ENCODE results near the gene EIF4A3.
A peak's percentile ranks its signal among the peaks of the same experiment; 100 is the strongest.
"Not testable (repeated sequence)": the region's sequence is repeated elsewhere in the genome, so short reads cannot be mapped to it uniquely, and the experiment has no call there.

The EIF4A3 gene

GRCh38 chr17:80101011-80101945 lies 45.6 kb downstream of the EIF4A3 start, which contains the start of gene GAA:
TSS of gene GAA (plus strand) at chr17:80101581. CDS start at chr17:80104587, 3,006 bp downstream.
- DNase-seq (ENCODE audit: low read depth in 2 of 2): peak; percentile 73 to 80

- no peak for DNase-seq (ENCODE audit: low read depth in 2 of 2)
Measured at GRCh38 chr17:80100035-80100323, 46.9 kb downstream of the EIF4A3 start.

DNA sequence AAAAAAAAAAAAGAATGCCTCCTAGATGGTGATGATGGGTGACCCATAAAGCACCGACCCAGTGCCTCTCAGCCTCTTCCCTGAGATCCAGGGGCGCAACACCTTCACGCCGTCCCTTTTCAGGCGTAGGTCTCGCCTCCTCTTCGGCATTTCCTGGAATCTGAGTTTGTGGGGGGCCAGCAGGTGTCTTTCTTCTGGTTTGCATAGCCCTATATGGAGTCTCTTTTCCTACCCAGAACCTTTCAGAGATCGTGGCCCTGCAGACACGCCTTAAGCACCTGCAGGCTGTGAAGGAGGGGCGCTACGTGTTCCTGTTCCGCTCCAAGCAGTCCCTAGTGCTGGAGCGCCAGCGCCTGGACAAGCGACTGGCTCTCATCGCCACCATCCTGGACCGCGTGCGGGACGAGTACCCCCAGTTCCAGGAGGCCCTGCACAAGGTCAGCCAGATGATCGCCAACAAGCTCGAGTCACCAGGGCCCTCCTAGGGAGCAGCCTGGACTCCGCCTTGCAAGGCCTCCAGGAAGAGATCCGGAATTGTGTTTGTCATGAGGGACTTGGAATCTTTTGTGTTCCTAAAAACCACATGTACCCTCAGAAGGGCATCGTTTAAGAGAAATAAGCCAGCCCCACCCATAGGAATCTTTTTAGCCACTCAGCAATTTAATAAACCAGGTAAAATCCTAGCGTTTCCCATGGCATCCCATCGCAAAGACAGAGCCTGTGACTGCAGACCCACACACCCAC lies 47.5 kb downstream of the EIF4A3 start:
- DNase-seq (ENCODE audit: low read depth in 2 of 2): no peak

DNA sequence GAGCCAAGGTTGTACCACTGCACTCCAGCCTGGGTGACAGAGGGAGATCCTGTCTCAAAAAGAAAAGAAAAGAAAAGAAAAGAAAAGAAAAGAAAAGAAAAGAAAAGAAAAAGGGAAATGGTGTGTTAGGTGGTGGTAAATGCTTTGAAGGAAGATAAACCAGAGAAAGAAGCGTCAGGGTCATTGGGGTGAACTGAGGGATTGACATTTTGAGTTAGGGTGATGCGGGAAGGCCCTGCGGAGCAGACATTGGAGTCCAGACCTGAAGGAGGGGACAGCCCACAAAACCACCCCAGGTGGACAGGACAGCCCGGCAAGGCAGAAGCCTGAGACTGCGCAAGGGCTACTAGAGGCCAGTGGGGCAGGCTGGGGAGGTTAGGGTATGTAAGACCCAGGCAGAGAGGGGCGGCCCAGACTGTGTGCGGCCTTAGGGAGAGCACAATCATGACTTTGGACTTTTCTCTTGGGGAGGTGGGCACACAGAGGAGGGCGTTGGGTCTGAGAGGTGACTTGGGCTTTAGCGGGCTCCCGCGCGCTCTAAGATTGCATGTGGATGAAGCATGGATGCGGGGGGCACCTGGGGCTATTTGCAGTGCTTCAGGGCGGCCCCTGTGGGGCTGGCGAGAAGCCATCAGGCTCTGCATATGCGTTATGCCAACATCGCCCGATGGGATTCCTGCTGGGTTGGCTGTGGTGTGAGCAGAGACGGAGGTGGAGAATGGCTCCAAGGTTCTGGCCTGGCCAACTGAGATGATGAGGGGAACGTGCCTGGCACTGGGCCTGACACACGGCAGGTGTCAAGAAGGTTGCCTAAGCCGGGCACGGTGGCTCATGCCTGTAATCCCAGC lies 48.9 kb downstream of the EIF4A3 start:
- DNase-seq (ENCODE audit: low read depth in 2 of 2): no peak

DNA sequence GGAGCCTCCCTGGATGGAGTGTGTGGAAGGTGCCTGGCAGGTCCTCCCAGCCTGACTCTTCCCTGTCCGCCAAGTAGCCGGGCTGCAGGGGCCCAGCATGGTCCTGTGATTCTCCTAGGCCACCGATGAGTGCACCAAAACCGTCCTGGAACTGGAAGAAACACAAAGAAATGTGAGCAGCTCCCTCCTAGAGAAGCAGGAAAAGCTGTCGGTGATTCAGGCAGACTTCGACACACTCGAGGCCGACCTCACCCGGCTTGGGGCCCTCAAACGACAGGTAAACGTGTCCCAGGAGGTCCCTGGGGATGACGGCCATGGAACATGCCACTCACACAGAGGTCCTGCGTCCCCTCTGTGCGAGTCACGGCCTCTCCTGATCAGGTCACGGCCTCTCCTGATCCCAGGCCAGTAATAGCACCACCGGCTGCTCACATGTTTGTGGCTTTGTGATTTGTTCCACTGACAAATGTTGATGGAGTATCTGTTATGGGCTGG lies 49.8 kb downstream of the EIF4A3 start:
- DNase-seq (ENCODE audit: low read depth in 2 of 2): no peak

GRCh38 chr17:80096561-80097021 lies 50.3 kb downstream of the EIF4A3 start:
- DNase-seq (ENCODE audit: low read depth in 2 of 2): no peak

DNA sequence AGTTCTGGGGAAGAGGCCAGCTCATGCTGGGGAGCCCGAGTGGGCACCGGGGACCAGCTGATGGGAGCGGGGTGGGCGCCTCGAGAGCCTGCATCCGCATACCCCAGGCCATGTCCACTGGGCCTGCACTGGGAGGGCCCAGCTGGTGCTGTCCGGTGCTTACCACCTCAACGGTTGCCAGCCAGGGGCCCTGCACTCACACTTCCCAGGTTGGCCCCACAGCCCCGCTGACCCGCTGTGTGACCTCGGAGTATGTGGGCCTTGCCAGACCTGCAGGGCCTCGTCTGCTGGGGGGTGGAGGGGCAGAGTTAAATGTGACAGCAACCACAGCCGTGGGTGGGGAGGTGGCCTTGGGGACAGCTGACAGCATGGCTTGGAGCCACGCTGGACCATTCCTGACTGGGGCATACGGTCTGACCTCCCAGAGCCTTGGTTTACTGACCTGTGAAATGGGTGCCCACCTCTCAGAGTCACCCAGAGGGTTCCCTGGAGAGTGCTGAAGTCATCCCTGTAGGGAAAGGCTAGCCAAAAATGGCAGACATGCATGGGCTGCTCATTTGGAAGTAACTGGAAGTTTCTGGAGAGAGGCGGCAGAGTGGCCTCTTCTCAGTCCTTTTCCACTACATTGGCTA lies 51.0 kb downstream of the EIF4A3 start:
- DNase-seq (ENCODE audit: low read depth in 2 of 2): no peak

GRCh38 chr17:80095038-80095843 lies 51.7 kb downstream of the EIF4A3 start:
- no peak for DNase-seq (ENCODE audit: low read depth in 2 of 2)

DNA sequence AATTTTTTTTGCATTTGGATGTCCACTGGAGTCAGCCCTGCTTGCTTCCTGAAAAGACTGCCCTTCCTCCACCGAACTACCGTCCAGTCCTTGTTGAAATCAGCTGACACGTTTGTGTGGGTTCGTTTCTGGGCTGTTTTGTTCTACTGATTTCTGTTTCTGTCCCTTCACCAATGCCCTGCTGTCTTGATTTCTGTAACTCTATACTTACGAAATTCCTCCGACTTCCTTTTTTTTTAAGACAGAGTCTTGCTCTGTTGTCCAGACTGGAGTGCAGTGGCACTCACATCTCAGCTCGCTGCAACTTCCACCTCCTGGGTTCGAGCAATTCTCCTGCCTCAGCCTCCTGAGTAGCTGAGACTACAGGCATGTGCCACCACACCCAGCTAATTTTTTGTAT lies 54.0 kb downstream of the EIF4A3 start:
- DNase-seq (ENCODE audit: low read depth in 2 of 2): no peak

DNA sequence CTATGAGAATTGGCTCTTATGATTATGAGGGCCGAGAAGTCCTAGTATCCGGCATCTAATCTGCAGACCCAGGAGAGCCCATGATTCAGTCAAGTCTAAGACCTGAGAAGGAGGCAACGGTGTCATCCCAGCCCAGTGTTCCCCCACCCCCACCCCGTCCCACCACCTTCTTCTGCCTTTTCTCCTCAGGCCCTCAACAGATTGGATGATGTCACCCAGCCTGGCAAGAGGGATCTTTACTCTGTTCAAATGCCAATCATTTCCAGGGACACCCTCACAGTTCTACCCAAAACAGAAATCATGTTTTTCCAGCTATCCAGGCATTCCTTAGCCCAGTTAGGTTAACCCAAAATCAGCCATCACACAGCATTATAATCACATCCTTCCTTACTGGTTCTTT lies 55.6 kb downstream of the EIF4A3 start:
- no peak for DNase-seq (ENCODE audit: low read depth in 2 of 2)

- DNase-seq (ENCODE audit: low read depth in 2 of 2): not testable (repeated sequence)
Measured at GRCh38 chr17:80090164-80090563, 56.8 kb downstream of the EIF4A3 start.

- DNase-seq (ENCODE audit: low read depth in 2 of 2): no peak
Measured at GRCh38 chr17:80089762-80090161, 57.2 kb downstream of the EIF4A3 start.

DNA sequence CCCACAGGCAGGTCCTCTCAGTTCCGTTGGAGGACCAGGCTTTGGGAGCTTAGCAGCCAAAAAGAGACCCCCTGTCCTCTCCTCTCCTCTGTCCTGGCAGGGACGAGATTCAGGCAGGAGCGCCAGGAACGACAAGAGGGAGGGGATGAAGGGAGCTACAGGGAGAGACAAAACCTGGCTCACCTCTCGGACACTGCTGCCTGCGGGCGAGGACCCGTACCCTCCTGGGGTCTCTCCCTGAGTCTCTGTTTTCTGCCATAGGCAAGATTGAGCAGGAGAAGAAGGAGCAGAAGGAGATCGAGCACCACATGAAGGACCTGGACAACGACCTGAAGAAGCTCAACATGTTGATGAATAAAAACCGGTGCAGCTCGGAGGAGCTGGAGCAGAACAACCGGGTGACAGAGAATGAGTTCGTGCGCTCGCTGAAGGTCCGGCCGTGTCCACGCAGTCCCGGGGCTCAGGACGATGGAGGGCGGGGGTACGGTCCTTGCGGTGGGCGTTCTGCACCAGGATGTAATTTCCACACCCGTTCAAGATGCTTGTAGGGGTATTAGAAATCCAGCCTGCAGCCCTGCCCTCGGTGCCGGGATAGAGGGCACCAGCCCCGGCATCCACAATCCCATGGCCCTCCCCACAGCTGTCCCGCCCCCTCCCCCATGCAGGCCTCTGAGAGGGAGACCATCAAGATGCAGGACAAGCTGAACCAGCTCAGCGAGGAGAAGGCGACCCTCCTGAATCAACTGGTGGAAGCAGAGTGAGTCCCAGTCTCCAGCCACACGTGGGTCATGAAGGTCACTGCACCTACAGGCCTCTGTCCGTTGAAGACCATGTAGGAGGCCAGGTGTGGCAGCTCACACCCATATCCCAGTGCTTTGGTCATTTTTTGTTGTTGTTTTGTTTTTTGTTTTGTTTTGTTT lies 59.3 kb downstream of the EIF4A3 start:
- no peak for DNase-seq (ENCODE audit: low read depth in 2 of 2)

- DNase-seq (ENCODE audit: low read depth in 2 of 2): no peak
Measured at GRCh38 chr17:80086616-80087015, 60.3 kb downstream of the EIF4A3 start.

DNA sequence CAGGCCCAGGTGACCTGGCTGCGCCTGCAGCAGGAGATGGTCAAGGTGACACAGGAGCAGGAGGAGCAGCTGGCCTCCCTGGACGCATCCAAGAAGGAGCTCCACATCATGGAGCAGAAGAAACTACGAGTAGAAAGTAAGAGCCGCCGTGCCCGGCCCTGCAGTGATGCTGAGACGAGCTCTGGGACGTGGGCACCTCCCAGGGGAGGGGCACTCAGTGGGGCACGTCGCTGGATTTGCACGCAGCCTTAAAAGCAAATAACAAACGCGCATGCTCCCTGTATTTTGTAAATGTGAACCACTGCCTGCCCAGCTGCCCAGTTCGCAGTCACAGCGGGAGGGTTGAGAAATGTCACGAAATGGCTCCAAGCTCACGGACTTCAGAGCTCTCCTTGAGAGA lies 60.8 kb downstream of the EIF4A3 start:
- DNase-seq (ENCODE audit: low read depth in 2 of 2): no peak

- DNase-seq (ENCODE audit: low read depth in 2 of 2): no peak
Measured at GRCh38 chr17:80084773-80085172, 62.2 kb downstream of the EIF4A3 start.

All from stimulated activated CD8-positive, alpha-beta memory T cell treated with anti-CD3 and anti-CD28 coated beads, Interleukin-7, amount 100 ng/mL, for 1 hour (primary cell).